ENCODE results near the gene TP73.

The TP73 gene

DNA sequence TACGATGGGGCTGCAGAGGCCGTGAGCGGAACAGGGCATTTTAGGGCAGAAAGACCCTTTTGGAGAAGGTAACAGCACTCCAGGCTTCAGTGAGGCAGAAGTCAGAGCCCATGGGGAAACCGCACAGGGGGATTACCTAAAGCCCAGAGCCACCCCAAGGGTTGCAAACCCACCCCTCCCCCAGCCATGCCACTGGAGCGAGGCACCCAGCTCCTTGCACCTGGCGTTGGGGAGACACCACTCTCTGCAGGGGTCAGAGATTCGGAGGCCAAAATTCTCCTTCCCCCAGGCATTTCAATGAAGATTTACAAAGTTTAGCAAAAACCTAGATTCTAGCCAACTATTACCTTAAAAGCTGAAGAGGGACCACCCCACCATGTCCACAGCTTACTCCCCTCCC, 61.5 kb downstream of the TP73 start:
- no peak for ATAC-seq
- no peak for TF ChIP-seq TCF4 (CRISPR knock-in tag; IDR thresholded peaks at IDR 0.05; ENCODE audit: borderline replicate concordance)
- no peak for TF ChIP-seq ZNF70 (CRISPR knock-in tag; IDR thresholded peaks at IDR 0.05)
- no peak for TF ChIP-seq ZC3H10 (CRISPR knock-in tag; IDR thresholded peaks at IDR 0.05)
- TF ChIP-seq RARB (CRISPR knock-in tag; IDR thresholded peaks at IDR 0.05): no peak
- no peak for TF ChIP-seq ISL1 (CRISPR knock-in tag; IDR thresholded peaks at IDR 0.05)

DNA sequence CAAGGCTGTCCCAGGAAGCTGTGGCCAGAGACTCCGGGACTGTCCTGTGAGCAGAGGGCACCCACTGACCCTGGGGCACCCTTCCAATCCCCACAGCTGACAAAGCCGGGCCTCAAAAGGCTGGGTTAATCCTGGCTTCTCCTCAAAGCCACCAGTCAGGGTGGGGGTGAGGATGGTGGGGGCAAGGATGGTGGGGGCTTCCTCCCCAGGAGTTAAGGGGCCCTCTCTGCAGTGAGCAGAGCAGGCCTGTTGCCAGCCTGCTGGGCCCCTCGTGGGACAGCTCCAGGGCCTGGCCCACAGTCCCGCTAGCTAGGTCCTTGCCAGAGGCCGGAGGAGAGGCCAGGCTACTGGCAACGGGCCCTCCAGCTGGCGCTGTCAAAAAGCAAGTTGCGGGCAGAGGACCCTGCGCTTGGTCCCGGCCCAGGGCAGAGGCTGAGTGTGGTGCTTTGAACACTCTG, 62.0 kb downstream of the TP73 start:
- no peak for ATAC-seq
- TF ChIP-seq, protein P1, sequence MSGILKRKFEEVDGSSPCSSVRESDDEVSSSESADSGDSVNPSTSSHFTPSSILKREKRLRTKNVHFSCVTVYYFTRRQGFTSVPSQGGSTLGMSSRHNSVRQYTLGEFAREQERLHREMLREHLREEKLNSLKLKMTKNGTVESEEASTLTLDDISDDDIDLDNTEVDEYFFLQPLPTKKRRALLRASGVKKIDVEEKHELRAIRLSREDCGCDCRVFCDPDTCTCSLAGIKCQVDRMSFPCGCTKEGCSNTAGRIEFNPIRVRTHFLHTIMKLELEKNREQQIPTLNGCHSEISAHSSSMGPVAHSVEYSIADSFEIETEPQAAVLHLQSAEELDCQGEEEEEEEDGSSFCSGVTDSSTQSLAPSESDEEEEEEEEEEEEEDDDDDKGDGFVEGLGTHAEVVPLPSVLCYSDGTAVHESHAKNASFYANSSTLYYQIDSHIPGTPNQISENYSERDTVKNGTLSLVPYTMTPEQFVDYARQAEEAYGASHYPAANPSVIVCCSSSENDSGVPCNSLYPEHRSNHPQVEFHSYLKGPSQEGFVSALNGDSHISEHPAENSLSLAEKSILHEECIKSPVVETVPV (CRISPR knock-in tag; IDR thresholded peaks at IDR 0.05): no peak
- TF ChIP-seq SNAI2 (CRISPR knock-in tag; IDR thresholded peaks at IDR 0.05) (no peak), ZC3H10 (CRISPR knock-in tag; IDR thresholded peaks at IDR 0.05) (no peak), GLIS3 (CRISPR knock-in tag; IDR thresholded peaks at IDR 0.05) (no peak), BACH2 (CRISPR knock-in tag; IDR thresholded peaks at IDR 0.05; ENCODE audit: borderline replicate concordance) (no peak), ZFP3 (CRISPR knock-in tag; IDR thresholded peaks at IDR 0.05) (no peak), TOX (CRISPR knock-in tag; IDR thresholded peaks at IDR 0.05; ENCODE audit: borderline replicate concordance) (no peak), CSDC2 (CRISPR knock-in tag; IDR thresholded peaks at IDR 0.05) (no peak), OSR1 (CRISPR knock-in tag; IDR thresholded peaks at IDR 0.05) (no peak)

DNA sequence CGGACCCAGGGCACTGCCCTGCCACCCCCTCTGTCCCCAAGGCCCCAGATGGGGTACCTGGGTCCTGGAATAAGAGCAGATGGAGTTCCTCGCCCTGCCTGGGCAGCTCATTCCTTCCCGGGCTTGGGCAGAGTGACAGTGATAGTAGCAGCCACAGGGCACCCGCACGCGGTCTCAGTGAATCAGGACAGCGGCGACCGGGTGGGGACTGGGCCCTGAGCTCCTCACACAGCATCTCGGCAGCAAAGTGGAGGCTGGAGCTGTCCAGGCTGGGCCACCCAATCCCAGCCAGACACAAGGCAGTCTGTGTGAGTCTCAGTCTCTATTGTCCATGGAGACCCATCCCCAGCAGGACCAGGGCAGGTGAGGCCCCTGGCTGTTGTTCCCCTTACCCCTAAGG, 62.5 kb downstream of the TP73 start:
- TF ChIP-seq, protein P1 (CRISPR knock-in tag; IDR thresholded peaks at IDR 0.05): no peak
- TF ChIP-seq TCF4 (CRISPR knock-in tag; IDR thresholded peaks at IDR 0.05; ENCODE audit: borderline replicate concordance) (no peak), ZC3H10 (CRISPR knock-in tag; IDR thresholded peaks at IDR 0.05) (no peak), ARNTL (CRISPR knock-in tag; IDR thresholded peaks at IDR 0.05; ENCODE audit: borderline replicate concordance, low read depth) (no peak), RARB (CRISPR knock-in tag; IDR thresholded peaks at IDR 0.05) (no peak), CSDC2 (CRISPR knock-in tag; IDR thresholded peaks at IDR 0.05) (no peak), ZNF70 (CRISPR knock-in tag; IDR thresholded peaks at IDR 0.05) (no peak), OSR1 (CRISPR knock-in tag; IDR thresholded peaks at IDR 0.05) (no peak), BACH2 (CRISPR knock-in tag; IDR thresholded peaks at IDR 0.05; ENCODE audit: borderline replicate concordance) (no peak), ZFP30 (CRISPR knock-in tag; IDR thresholded peaks at IDR 0.05) (no peak), TOX (CRISPR knock-in tag; IDR thresholded peaks at IDR 0.05; ENCODE audit: borderline replicate concordance) (no peak), ZNF8 (CRISPR knock-in tag; IDR thresholded peaks at IDR 0.05) (no peak), ZNF565 (CRISPR knock-in tag; conservative IDR thresholded peaks at IDR 0.05; ENCODE audit: low read depth) (no peak)
- TF ChIP-seq, protein P2, sequence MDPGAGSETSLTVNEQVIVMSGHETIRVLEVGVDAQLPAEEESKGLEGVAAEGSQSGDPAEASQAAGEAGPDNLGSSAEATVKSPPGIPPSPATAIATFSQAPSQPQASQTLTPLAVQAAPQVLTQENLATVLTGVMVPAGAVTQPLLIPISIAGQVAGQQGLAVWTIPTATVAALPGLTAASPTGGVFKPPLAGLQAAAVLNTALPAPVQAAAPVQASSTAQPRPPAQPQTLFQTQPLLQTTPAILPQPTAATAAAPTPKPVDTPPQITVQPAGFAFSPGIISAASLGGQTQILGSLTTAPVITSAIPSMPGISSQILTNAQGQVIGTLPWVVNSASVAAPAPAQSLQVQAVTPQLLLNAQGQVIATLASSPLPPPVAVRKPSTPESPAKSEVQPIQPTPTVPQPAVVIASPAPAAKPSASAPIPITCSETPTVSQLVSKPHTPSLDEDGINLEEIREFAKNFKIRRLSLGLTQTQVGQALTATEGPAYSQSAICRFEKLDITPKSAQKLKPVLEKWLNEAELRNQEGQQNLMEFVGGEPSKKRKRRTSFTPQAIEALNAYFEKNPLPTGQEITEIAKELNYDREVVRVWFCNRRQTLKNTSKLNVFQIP (CRISPR knock-in tag; IDR thresholded peaks at IDR 0.05; ENCODE audit: borderline replicate concordance, low read depth): no peak
- ATAC-seq: no peak

DNA sequence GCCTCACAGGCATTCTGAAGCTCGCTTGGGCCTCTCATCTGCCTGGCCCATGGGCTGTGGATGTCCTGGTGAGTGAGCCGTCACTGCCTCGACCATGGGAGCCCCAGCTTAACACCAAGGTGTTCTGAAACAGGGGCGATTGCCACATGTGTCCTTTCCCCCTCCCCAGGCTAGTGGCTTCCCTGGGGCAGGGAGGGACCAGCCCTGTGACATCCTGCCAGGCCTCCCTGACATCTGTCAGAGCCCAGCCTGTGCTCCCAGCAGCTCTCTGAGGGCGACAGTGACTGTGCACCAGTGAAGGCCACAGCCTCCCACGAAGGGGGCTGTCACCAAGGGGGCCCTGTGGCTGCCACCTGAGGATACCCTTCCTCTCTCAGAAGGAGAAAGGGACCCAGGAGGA, 64.0 kb downstream of the TP73 start:
- no peak for ATAC-seq
- TF ChIP-seq GLIS3 (CRISPR knock-in tag; IDR thresholded peaks at IDR 0.05): no peak
- TF ChIP-seq ARNTL (CRISPR knock-in tag; IDR thresholded peaks at IDR 0.05; ENCODE audit: borderline replicate concordance, low read depth): no peak
- no peak for TF ChIP-seq ISL1 (CRISPR knock-in tag; IDR thresholded peaks at IDR 0.05)

DNA sequence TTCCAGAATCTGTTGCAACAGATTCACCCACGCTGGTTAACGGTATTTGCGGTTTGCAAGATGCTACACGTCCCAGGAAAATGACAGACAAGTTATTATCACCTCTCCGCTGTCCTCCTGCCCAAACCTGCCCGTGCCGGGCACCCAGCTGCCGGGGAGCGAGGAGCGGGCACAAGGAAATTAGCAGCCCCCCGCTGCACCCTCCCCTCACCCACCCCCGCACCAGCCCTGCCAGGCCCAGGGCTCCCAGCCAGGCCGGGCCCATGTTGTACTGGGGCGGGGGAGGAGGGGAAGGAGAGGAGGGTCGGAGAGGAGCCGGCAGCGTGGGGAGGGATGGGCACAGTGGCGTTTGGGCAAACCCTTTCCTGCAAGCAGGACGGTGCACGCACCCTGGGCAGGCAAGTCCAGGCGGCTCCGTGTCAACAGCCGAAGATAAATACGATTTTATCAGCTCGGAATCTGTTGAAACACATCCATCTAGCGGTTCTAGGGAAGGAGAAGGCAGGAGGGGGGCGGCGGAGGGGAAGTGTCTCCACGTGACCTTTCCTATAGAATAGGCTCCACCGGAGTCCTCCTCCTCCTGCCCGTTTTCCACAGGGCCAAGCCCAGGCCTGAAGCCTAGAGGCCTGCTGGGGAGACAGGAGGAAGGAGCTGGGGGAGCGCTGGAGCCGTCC, 64.9 kb downstream of the TP73 start:
- ATAC-seq: no peak
- TF ChIP-seq SNAI2 (CRISPR knock-in tag; IDR thresholded peaks at IDR 0.05): no peak
- no peak for TF ChIP-seq PPARA (CRISPR knock-in tag; IDR thresholded peaks at IDR 0.05; ENCODE audit: borderline replicate concordance)
- TF ChIP-seq, protein P3, sequence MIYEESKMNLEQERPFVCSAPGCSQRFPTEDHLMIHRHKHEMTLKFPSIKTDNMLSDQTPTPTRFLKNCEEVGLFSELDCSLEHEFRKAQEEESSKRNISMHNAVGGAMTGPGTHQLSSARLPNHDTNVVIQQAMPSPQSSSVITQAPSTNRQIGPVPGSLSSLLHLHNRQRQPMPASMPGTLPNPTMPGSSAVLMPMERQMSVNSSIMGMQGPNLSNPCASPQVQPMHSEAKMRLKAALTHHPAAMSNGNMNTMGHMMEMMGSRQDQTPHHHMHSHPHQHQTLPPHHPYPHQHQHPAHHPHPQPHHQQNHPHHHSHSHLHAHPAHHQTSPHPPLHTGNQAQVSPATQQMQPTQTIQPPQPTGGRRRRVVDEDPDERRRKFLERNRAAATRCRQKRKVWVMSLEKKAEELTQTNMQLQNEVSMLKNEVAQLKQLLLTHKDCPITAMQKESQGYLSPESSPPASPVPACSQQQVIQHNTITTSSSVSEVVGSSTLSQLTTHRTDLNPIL (CRISPR knock-in tag; IDR thresholded peaks at IDR 0.05; ENCODE audit: low read depth): no peak
- no peak for TF ChIP-seq TCF4 (CRISPR knock-in tag; IDR thresholded peaks at IDR 0.05; ENCODE audit: borderline replicate concordance)
- TF ChIP-seq ZC3H10 (CRISPR knock-in tag; IDR thresholded peaks at IDR 0.05): no peak
- no peak for TF ChIP-seq GLIS3 (CRISPR knock-in tag; IDR thresholded peaks at IDR 0.05)
- no peak for TF ChIP-seq BACH2 (CRISPR knock-in tag; IDR thresholded peaks at IDR 0.05; ENCODE audit: borderline replicate concordance)
- TF ChIP-seq RARB (CRISPR knock-in tag; IDR thresholded peaks at IDR 0.05): no peak

Measured in SK-N-SH treated with all-trans-retinoic acid at 6 μM for 48 hours (cell line).